ENCODE data around the gene OR4K17.
"Not testable (repeated sequence)": the region's sequence is repeated elsewhere in the genome, so short reads cannot be mapped to it uniquely, and the experiment has no call there.

Gene OR4K17

DNA sequence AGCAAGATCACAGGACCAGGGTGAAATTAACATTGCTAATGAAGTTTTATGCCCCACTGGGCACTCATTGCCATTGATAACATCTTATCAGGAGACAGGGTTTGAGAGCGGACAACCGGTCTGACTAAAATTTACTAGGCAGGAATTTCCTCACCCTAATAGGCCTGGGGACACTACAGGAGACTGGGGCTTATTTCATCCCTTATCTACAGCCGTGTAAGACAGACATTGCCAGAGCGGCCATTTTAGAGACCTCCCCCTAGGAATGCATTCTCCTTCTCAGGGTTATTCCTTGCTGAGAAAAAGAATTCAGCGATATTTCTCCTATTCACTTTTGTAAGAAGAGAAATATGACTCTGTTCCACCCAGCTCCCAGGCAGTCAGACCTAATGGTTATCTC lies 8.3 kb downstream of the OR4K17 start:
- ChIA-PET CTCF (no interaction called here), POLR2A (no interaction called here)
- no peak for DNase-seq (ENCODE audit: low read depth, low spot score)
- TF ChIP-seq, protein P1, sequence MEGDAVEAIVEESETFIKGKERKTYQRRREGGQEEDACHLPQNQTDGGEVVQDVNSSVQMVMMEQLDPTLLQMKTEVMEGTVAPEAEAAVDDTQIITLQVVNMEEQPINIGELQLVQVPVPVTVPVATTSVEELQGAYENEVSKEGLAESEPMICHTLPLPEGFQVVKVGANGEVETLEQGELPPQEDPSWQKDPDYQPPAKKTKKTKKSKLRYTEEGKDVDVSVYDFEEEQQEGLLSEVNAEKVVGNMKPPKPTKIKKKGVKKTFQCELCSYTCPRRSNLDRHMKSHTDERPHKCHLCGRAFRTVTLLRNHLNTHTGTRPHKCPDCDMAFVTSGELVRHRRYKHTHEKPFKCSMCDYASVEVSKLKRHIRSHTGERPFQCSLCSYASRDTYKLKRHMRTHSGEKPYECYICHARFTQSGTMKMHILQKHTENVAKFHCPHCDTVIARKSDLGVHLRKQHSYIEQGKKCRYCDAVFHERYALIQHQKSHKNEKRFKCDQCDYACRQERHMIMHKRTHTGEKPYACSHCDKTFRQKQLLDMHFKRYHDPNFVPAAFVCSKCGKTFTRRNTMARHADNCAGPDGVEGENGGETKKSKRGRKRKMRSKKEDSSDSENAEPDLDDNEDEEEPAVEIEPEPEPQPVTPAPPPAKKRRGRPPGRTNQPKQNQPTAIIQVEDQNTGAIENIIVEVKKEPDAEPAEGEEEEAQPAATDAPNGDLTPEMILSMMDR (IDR thresholded peaks at IDR 0.05; ENCODE audit: insufficient read depth, low read length, missing control alignments): no peak
- no peak overlapping the region for H3K4me3 ChIP-seq (ENCODE audit: low read depth, low read length)

DNA sequence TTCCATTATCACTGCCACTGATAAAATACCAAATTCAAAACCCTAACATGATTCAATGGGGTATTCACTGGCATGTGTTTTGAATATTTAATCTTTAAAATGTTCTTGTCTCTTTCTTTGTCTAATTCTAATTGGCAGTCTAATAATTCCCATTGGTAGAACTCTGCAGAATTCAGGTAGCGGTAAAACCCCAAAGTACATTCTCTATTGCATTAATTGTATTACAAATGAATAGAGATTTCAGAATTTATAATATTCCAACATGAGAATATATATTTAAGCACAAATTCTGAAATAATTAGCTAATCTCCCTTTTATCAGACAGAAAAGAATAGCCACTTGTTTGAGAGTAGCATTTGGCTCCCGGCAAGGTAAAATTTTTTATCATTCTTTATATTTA lies 28.0 kb downstream of the OR4K17 start, which contains the start of gene OR4N5:
Gene OR4N5 (plus strand): TSS at position 301 of the 400 bp plus-strand sequence. CDS start 4,916 bp downstream, outside the sequence.
- H3K4me3 ChIP-seq (ENCODE audit: low read depth, low read length): no peak within 1 kb of the TSS
- ChIA-PET CTCF (no interaction called here), POLR2A (no interaction called here)
- TF ChIP-seq, protein P1 (IDR thresholded peaks at IDR 0.05; ENCODE audit: insufficient read depth, low read length, missing control alignments): no peak
- no peak for DNase-seq (ENCODE audit: low read depth, low spot score)

DNA sequence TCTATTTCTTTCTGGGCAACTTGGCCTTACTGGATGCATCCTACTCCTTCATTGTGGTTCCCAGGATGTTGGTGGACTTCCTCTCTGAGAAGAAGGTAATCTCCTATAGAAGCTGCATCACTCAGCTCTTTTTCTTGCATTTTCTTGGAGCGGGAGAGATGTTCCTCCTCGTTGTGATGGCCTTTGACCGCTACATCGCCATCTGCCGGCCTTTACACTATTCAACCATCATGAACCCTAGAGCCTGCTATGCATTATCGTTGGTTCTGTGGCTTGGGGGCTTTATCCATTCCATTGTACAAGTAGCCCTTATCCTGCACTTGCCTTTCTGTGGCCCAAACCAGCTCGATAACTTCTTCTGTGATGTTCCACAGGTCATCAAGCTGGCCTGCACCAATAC lies 33.4 kb downstream of the OR4K17 start:
- TF ChIP-seq, protein P1 (IDR thresholded peaks at IDR 0.05; ENCODE audit: insufficient read depth, low read length, missing control alignments): no peak
- DNase-seq (ENCODE audit: low read depth, low spot score): no peak
- H3K4me3 ChIP-seq (ENCODE audit: low read depth, low read length): no peak overlapping the region
- POLR2A ChIA-PET: no interaction called here
- CTCF ChIA-PET: no interaction called here

DNA sequence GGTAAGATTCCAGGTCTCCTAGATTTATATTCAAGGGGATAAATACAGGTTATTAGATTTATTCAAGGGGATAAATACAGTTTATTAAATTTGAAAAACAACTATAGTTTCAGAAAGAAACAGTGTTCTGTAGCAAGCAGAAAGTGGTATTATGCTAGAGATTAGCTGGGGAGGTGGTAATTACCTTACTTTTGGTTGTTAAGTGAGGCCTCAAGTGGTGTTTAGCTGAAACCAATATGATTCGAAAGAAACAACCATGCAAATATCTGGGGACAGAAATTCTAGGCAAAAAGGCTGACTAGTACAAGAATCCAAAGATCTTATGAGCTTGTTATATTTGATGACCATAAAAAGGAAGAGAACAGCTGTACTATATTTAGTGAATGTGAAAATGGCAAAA lies 34.3 kb downstream of the OR4K17 start:
- CTCF ChIA-PET: no interaction called here
- POLR2A ChIA-PET: no interaction called here

DNA sequence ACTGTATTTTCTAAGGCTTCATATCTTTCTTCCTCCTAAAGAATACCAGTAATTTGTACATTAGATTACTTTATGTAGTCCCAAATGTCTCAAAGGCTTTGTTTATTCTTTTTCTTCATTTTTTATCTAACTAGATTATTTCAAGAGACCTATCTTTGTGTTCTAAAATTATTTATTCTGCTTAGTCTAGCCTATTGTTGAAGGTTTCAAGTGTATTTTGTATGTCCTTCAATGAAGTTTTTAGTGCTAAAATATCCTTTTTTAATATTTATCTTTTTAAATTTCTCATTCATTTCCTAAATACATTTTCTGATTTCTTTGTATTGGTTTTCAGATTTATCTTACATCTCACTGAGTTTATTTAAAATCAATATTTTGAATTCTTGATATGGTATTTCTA lies 53.9 kb downstream of the OR4K17 start:
- ChIA-PET CTCF (no interaction called here), POLR2A (no interaction called here)
- no peak overlapping the region for H3K4me3 ChIP-seq (ENCODE audit: low read depth, low read length)
- TF ChIP-seq, protein P1 (IDR thresholded peaks at IDR 0.05; ENCODE audit: insufficient read depth, low read length, missing control alignments): no peak
- no peak for DNase-seq (ENCODE audit: low read depth, low spot score)

More for the DNA sequence above, 34.3 kb downstream of the OR4K17 start:
- no peak overlapping the region for H3K4me3 ChIP-seq (ENCODE audit: low read depth, low read length)
- DNase-seq (ENCODE audit: low read depth, low spot score): no peak
- TF ChIP-seq, protein P1 (IDR thresholded peaks at IDR 0.05; ENCODE audit: insufficient read depth, low read length, missing control alignments): no peak

DNA sequence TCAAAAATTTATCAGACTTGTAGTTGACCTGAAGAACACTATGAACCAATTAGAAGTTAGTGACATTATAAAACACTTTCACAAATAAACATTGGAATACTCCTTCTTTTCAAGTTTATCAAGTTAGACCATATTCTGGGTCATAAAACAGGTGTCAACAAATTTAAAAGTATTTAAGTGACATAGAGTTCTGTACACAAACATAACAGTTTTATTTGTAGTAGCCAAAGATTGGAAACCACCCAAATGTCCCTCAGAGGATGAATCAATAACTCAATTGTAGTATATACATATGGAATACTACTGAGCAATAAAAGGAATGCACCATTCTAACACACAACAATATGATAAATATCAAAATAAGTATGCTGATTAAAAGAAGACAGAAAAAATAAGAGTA lies 56.6 kb downstream of the OR4K17 start:
- no peak overlapping the region for H3K4me3 ChIP-seq (ENCODE audit: low read depth, low read length)

DNA sequence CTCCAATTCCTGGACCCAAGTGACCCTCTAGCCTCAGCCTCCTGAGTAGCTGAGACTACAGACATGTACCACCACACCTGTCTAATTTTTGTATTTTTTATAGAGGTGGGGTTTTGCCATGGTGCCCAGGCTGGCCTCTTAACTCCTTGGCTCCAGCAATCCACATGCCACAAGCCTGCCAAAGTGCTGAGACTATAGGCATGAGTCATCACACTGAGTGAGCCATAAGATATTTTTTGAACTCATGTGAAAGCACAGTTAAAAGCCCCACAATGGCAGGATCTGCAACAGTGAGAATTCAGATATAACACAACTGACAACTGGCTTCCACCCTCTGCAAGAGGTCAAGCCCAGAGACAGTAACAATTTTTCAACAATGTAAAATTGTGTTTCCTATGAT lies 59.3 kb downstream of the OR4K17 start:
- DNase-seq (ENCODE audit: low read depth, low spot score); CTCF ChIA-PET: not testable (repeated sequence)

More for the DNA sequence above, 56.6 kb downstream of the OR4K17 start:
- TF ChIP-seq, protein P1 (IDR thresholded peaks at IDR 0.05; ENCODE audit: insufficient read depth, low read length, missing control alignments): no peak
- CTCF ChIA-PET: no interaction called here
- POLR2A ChIA-PET: no interaction called here
- DNase-seq (ENCODE audit: low read depth, low spot score): no peak

More for the DNA sequence above, 59.3 kb downstream of the OR4K17 start:
- POLR2A ChIA-PET; H3K4me3 ChIP-seq (ENCODE audit: low read depth, low read length): not testable (repeated sequence)
